GM18868 (cell line): ENCODE results near the gene ZFP36L1.

Experiments used
- ATAC-seq: cut with Tn5 transposase; IDR thresholded peaks from one replicate; pipeline ENCODE4 v1.9.1; 2021; ENCODE audit warnings: mild to moderate bottlenecking, moderate library complexity; ENCODE audit not compliant: unreplicated experiment

The ZFP36L1 gene

GRCh38 chr14:68796418-68797101 is 3.7 kb upstream of the ZFP36L1 start:
- ATAC-seq: no peak

GRCh38 chr14:68795597-68796417 is 2.9 kb upstream of the ZFP36L1 start:
- ATAC-seq: peak; percentile 52

GRCh38 chr14:68794851-68795596 is 2.2 kb upstream of the ZFP36L1 start:
- no peak for ATAC-seq

GRCh38 chr14:68794130-68794850 is 1.4 kb upstream of the ZFP36L1 start:
- no peak for ATAC-seq

- no peak for ATAC-seq
Observed at GRCh38 chr14:68793734-68794129, 865 bp upstream of the ZFP36L1 start.

GRCh38 chr14:68792678-68792978 is 239 bp downstream of the ZFP36L1 start:
- ATAC-seq: no peak

GRCh38 chr14:68791902-68792677 is 777 bp downstream of the ZFP36L1 start:
- ATAC-seq: no peak

GRCh38 chr14:68791078-68791901 is 1.6 kb downstream of the ZFP36L1 start:
- no peak for ATAC-seq

- ATAC-seq: no peak
Observed at GRCh38 chr14:68790644-68791077, 2.2 kb downstream of the ZFP36L1 start.

- no peak for ATAC-seq
Observed at GRCh38 chr14:68789821-68790643, 2.8 kb downstream of the ZFP36L1 start.

GRCh38 chr14:68788996-68789820 is 3.7 kb downstream of the ZFP36L1 start:
- ATAC-seq: no peak

- ATAC-seq: no peak
Observed at GRCh38 chr14:68788275-68788995, 4.4 kb downstream of the ZFP36L1 start.

- no peak for ATAC-seq
Observed at GRCh38 chr14:68787092-68787992, 5.5 kb downstream of the ZFP36L1 start.

- no peak for ATAC-seq
Observed at GRCh38 chr14:68786491-68787091, 6.3 kb downstream of the ZFP36L1 start.
